Prostate gland (tissue), 2 donors: Measurements from ENCODE around the gene KDM1A.

Experiments used
- POLR2A ChIP-seq: fragments of 450-650 bp; IDR thresholded peaks from one replicate; pipeline ENCODE4 v1.6.1; 2016; ENCODE audit warnings: antibody characterized with exemption, mild to moderate bottlenecking
- TF ChIP-seq, protein P1 (sequence below), 4 experiments: fragments of 200-600 bp in 2 of 4; fragments of 450-650 bp in 2 of 4; sonication (generic) in 2 of 4; IDR thresholded peaks; 1 replicate in 3 of 4; 2 replicates in 1 of 4; pipeline ENCODE4 v1.5.1; 2016 to 2019; ENCODE audit warnings: antibody characterized with exemption in 4 of 4, mild to moderate bottlenecking in 2 of 4, moderate library complexity in 2 of 4

DNA sequence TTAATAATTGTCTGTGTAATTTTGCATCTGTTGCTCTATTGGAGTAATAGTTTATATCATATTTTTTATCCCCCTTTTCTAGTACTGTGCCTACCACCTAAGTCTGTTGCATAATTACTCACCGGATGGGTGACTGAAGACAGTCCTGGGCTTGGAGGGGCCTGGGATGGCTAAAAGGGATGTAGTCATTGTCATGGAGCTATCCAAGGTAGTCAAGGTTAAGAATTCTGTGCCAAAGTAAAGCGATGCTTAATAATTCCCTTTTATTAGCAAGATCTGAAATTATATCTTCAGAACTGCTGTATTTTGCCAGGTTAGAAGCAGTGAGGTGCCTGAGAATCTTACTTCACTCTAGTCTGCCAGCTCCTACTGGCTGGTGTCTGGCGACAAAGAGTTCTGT is 61.6 kb downstream of the KDM1A start:
- TF ChIP-seq, protein P1, sequence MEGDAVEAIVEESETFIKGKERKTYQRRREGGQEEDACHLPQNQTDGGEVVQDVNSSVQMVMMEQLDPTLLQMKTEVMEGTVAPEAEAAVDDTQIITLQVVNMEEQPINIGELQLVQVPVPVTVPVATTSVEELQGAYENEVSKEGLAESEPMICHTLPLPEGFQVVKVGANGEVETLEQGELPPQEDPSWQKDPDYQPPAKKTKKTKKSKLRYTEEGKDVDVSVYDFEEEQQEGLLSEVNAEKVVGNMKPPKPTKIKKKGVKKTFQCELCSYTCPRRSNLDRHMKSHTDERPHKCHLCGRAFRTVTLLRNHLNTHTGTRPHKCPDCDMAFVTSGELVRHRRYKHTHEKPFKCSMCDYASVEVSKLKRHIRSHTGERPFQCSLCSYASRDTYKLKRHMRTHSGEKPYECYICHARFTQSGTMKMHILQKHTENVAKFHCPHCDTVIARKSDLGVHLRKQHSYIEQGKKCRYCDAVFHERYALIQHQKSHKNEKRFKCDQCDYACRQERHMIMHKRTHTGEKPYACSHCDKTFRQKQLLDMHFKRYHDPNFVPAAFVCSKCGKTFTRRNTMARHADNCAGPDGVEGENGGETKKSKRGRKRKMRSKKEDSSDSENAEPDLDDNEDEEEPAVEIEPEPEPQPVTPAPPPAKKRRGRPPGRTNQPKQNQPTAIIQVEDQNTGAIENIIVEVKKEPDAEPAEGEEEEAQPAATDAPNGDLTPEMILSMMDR (IDR thresholded peaks at IDR 0.05), result no peak
- TF ChIP-seq POLR2A, result no peak
